HL-60/S4 treated with phorbol 12-myristate 13-acetate at 8.2 ng/mL for 4 days and 3 days (cell line): ENCODE measurements around the gene TMEM207.

Experiments used
- in situ Hi-C: fragments of 300-500 bp; cut with MboI; formaldehyde crosslinking; loops from 2 replicates; pipeline ENCODE4 v1.15.0; 2022; ENCODE audit warnings: low sequenced_read_pairs

Gene TMEM207

GRCh38 chr3:190387578-190388213 lies 62.0 kb downstream of the TMEM207 start, which contains the start of gene CLDN16:
Gene CLDN16, plus strand, starts transcription at chr3:190388163. Its CDS starts 167 bp downstream, at chr3:190388330.
- in situ Hi-C loops = no loop called here

DNA sequence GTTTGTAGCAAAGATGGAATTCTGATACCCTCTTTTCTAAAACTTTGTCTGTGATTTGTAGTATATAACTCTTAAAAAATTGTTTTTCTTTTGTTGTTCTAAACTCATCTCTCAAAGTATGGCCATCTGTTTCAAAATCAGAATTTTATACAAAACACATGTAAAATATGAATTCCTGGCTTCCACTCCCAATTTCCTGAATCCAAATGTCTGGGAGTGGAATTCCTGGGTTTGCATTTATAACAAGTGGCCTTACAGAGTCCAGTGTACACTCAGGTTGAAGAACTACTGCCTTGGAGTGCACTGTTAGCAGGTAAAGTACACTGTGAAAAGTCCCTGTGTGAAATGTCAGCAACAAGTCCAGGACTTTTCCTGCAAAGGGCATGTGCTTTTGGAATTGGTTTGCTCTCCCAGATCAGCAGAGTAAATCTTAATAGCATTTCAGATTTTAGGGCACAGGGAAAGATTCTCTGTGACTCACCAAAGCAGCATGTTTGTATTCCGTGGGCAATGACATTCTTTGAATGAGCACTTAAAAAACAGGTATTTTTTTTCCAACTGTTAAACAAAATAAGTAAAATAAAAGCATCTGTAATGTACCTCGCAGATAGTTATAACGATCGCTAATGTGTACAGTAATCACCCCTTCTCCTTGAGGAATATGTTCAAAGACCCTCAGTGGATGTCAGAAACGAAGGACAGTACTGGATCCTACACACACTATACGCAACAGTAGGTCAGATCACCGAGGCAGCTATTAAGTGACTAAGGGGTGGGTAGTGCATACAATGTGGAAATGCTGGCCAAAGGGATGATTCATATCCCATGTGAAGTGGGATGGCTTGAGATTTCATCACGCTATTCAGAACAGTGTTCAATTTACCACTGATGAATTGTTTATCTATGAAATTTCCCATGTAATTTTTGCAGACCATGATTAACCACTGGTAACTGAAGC lies 63.7 kb downstream of the TMEM207 start:
- in situ Hi-C loops = no loop called here

DNA sequence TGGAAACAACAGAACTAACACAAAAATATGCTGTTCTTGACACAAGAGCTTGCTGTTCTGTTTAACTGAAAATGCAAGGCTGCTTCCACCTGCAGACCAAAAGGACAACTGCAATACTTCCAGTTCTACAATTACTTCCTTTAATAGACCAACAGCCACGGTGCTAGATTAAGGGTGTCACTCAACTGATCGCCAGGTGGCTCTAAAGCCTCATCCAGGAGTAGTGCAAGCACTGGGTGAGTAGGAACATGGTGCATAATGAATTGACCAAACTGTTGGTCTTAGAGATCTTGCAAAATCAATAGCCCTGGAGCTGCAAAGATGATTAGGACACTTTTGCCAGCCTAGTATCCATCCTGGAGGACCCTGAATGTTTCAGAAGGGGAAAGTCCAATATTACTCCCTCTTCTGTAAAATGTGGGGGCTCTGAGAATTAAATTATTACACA lies 65.4 kb downstream of the TMEM207 start:
- in situ Hi-C loops = no loop called here

DNA sequence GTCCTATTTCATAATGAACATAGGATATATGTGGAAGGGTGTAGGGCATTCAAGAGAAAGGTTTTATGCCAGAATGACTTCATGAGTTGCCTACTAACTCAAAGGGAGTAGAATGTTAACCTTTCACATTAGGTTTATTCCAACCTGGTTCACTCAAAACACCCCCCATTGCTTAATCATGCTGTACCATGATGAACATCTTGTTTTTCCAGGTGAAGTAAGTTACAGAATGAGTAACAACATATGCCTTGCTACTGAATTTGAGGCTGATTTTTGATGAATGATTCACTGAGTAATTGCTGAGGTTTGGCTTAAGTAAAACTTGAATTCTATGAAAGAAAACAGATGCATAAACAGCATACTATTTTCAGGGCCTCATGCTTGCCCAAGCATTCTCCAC lies 67.6 kb downstream of the TMEM207 start:
- in situ Hi-C loops = no loop called here

- in situ Hi-C loops = no loop called here
Measured at GRCh38 chr3:190381441-190381840, 68.3 kb downstream of the TMEM207 start.

- in situ Hi-C loops = no loop called here
Measured at GRCh38 chr3:190380184-190380583, 69.5 kb downstream of the TMEM207 start.
